22Rv1 (cell line): Measurements from ENCODE around the gene NOPCHAP1.

ENCODE experiments used
- H3K27ac ChIP-seq: fragments of 450-650 bp; 2 replicates; pipeline ENCODE4 v1.5.1; 2017
- ZFX ChIP-seq: fragments of 450-650 bp; IDR thresholded peaks from 2 replicates; pipeline ENCODE4 v1.6.1; 2017; ENCODE audit warnings: antibody characterized with exemption, borderline replicate concordance
- TF ChIP-seq, protein P1 (sequence below): fragments of 450-650 bp; IDR thresholded peaks from 2 replicates; pipeline ENCODE4 v1.5.1; 2017; ENCODE audit warnings: mild to moderate bottlenecking

NOPCHAP1 gene

DNA sequence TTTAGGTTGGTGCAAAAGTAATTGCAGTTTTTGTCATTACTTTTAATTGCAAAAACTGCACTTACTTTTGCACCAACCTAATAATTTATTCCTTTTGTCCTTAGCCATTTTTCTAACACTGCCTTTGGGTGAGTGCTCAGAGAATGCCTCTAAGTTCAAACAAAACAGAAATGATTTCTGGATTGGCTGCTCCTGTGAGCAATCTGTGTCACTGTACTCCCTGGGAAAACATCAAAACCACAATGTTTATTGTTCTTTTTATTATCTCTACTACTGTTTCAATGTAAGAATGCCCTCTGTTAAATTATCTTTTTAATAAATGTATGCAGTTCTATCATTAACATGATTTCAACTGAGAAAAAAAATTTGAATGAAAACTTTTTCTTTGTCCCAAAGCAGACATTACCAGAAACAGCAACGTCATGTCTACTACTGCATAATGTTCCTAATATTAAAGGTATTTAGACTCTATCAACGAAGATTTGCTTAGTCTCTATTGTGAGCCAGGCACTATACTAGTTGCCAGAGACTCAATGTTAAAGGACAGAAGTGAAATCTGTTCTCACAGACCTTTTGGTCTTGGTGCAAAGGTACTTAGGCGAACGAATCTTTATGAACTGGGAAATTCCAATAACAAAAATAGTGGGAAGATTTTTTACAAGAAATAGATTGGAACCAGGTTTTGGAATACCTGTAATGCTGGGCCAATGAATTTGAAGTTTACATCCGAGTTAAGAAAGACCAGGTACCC is 34.2 kb upstream of the NOPCHAP1 start:
- no peak overlapping the region for H3K27ac ChIP-seq
- TF ChIP-seq, protein P1, sequence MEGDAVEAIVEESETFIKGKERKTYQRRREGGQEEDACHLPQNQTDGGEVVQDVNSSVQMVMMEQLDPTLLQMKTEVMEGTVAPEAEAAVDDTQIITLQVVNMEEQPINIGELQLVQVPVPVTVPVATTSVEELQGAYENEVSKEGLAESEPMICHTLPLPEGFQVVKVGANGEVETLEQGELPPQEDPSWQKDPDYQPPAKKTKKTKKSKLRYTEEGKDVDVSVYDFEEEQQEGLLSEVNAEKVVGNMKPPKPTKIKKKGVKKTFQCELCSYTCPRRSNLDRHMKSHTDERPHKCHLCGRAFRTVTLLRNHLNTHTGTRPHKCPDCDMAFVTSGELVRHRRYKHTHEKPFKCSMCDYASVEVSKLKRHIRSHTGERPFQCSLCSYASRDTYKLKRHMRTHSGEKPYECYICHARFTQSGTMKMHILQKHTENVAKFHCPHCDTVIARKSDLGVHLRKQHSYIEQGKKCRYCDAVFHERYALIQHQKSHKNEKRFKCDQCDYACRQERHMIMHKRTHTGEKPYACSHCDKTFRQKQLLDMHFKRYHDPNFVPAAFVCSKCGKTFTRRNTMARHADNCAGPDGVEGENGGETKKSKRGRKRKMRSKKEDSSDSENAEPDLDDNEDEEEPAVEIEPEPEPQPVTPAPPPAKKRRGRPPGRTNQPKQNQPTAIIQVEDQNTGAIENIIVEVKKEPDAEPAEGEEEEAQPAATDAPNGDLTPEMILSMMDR: no peak

DNA sequence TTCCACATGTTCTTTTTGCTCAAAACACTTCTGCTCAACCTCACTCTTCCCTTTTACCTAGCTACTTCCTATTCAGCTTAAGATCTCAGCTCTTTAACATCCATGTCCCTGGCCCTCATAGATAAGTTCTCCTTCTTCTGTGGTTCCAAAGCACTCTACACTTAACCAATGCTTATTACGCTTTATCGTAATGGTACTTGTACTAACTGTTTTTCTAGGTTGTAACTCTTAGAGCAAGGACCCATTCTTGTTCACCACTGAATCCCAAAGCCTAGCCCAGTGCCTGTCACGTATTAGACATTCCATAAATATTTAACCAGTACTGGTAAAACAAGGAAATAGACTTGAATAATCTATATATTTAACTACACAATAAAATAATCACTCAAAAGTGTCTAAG is 33.3 kb upstream of the NOPCHAP1 start:
- TF ChIP-seq, protein P1: no peak
- no peak for TF ChIP-seq ZFX
- H3K27ac ChIP-seq: 0 out of 2 replicates have a peak overlapping the region, but pooled peaks have one; percentile 12

DNA sequence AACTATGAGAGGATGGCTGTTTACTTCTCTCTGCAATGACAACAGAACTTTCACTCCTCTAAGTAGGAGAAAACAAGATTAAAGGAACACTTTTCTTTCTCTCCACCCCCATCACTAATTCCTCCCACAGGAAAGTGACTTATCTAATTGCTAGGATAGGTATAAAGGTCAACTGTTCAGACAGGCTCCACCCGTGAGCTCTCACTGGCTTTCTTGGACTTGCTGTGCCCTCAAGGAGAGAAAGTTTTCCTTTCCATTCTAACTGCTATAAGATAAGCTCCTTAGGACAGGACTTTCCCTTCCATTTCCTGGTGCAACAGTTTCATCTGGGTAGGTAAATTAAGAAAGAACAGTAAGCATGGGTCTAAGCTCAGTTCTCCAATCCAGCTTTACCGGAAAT is 32.8 kb upstream of the NOPCHAP1 start:
- TF ChIP-seq, protein P1: no peak
- TF ChIP-seq ZFX: no peak
- 0 out of 2 replicates have a peak overlapping the region, but pooled peaks have one; percentile 12 for H3K27ac ChIP-seq

DNA sequence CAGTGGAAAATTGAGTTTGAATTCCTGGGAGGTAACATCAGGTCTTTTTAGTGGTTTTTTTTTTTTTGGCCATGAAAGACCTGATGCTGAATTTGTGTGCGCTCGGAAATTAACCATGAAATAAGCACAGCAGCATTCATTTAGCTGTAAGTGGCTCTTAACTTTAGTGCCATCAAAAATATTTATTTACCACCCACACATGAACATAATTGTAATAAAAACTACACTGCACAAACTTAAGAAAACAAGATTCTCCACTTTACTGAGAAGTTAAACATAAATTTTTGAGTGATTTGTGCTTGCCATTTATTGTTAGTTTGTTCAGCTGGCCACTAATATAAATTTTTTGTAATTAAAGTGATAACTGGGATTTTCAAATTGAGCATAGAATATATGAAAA is 30.4 kb upstream of the NOPCHAP1 start:
- no peak overlapping the region for H3K27ac ChIP-seq
- no peak for TF ChIP-seq ZFX
- TF ChIP-seq, protein P1: no peak

DNA sequence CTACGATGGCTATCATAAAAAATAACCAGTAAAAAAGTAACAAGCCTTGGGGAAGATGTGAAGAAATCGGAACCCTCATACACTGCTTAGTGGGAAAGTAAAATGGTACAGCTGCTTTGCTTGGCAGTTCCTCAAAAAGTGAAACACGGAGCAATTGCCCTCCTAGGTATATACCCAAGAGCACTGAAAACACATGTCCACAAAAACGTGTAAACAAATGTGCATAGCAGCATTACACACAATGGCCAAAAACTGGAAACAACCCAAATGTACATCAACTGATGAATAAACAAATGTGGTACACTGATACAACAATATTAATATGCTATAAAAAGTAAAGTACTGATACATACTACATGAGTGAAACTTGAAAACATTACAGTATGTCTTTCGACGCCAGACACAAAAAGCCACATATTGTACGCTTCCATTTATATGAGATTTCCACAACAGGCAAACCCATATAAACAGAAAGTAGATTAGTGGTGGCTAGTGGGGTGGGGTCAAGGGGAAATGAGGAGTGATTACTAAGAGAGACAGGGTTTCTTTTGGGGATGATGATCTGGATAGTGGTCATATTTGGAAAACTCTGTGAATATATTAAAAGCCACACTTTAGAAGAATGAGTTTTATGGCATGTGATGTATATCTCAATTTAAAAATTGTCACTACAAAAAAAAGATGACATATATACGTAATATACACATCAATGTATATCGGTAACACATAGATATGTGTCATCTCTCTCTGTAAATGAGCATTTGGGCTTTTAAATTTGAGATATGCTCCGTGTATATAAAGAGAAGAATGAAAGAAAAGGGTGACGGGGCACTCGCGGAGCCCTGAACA is 29.0 kb upstream of the NOPCHAP1 start:
- no peak overlapping the region for H3K27ac ChIP-seq
- TF ChIP-seq, protein P1: no peak
- TF ChIP-seq ZFX: no peak

DNA sequence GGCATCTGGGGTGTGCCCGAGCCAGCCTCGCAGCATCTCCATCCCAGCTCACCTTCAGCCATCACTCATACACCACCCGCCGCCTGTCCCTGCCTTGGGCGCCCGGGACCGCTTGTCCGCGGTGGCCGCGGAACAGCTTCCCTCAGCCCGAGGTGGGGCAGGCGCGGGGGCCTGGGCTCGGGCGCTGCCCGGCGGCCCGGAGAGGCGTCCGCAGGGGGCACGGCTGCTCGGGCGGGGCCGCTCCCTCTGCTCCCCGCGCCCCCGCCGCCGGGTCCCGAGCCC is 28.5 kb upstream of the NOPCHAP1 start:
- peak overlapping the region; percentile 41 for H3K27ac ChIP-seq
- TF ChIP-seq, protein P1: no peak
